WTC11 (cell line): ENCODE measurements around the gene ARHGEF28.

Source experiments
- CREB1 ChIP-seq: sonication (generic); formaldehyde crosslinking; IDR thresholded peaks from 2 replicates; pipeline ENCODE4 v1.8.0; 2023; ENCODE audit warnings: mild to moderate bottlenecking, missing genetic modification reagents
- FOXJ3 ChIP-seq: sonication (generic); formaldehyde crosslinking; IDR thresholded peaks from 2 replicates; pipeline ENCODE4 v1.9.0; 2021; ENCODE audit warnings: missing genetic modification reagents, mild to moderate bottlenecking, borderline replicate concordance
- KAT7 ChIP-seq: sonication (generic); formaldehyde crosslinking; IDR thresholded peaks from 2 replicates; pipeline ENCODE4 v1.8.1; 2023; ENCODE audit warnings: missing genetic modification reagents, mild to moderate bottlenecking, borderline replicate concordance
- MAX ChIP-seq: sonication (generic); formaldehyde crosslinking; IDR thresholded peaks from 2 replicates; pipeline ENCODE4 v1.8.0; 2022; ENCODE audit warnings: mild to moderate bottlenecking, missing genetic modification reagents
- NR3C1 ChIP-seq: sonication (generic); formaldehyde crosslinking; conservative IDR thresholded peaks from 2 replicates; pipeline ENCODE4 v1.8.1; 2023; ENCODE audit warnings: low read depth, mild to moderate bottlenecking, missing genetic modification reagents
- PRDM15 ChIP-seq: sonication (generic); formaldehyde crosslinking; IDR thresholded peaks from 2 replicates; pipeline ENCODE4 v1.8.0; 2022; ENCODE audit warnings: missing genetic modification reagents
- RELA ChIP-seq: sonication (generic); formaldehyde crosslinking; IDR thresholded peaks from 2 replicates; pipeline ENCODE4 v1.8.1; 2022; ENCODE audit warnings: missing genetic modification reagents, mild to moderate bottlenecking, borderline replicate concordance
- SOX15 ChIP-seq: fragments of 250-450 bp; sonication (Bioruptor Pico); IDR thresholded peaks from 2 replicates; pipeline ENCODE4 v1.9.0; 2021; ENCODE audit warnings: mild to moderate bottlenecking
- TP53 ChIP-seq: sonication (generic); formaldehyde crosslinking; IDR thresholded peaks from 2 replicates; pipeline ENCODE4 v1.8.1; 2023; ENCODE audit warnings: mild to moderate bottlenecking, missing genetic modification reagents
- ZNF219 ChIP-seq: sonication (generic); formaldehyde crosslinking; IDR thresholded peaks from 2 replicates; pipeline ENCODE4 v1.8.0; 2023; ENCODE audit warnings: missing genetic modification reagents, mild to moderate bottlenecking, borderline replicate concordance
- TF ChIP-seq, protein P1 (sequence below): fragments of 200-600 bp; IDR thresholded peaks from 2 replicates; pipeline ENCODE4 v1.8.0; 2022; ENCODE audit warnings: antibody characterized with exemption
- TF ChIP-seq, protein P2 (sequence below): fragments of 250-450 bp; sonication (Bioruptor Pico); IDR thresholded peaks from 2 replicates; pipeline ENCODE4 v1.9.0; 2021; ENCODE audit warnings: moderate library complexity, mild to moderate bottlenecking, inconsistent platforms, borderline replicate concordance
- TF ChIP-seq, protein P3 (sequence below): sonication (generic); formaldehyde crosslinking; IDR thresholded peaks from 2 replicates; pipeline ENCODE4 v1.8.1; 2023; ENCODE audit warnings: mild to moderate bottlenecking, missing genetic modification reagents

- TF ChIP-seq ZNF219 (CRISPR knock-in tag): no peak
- TF ChIP-seq, protein P1, sequence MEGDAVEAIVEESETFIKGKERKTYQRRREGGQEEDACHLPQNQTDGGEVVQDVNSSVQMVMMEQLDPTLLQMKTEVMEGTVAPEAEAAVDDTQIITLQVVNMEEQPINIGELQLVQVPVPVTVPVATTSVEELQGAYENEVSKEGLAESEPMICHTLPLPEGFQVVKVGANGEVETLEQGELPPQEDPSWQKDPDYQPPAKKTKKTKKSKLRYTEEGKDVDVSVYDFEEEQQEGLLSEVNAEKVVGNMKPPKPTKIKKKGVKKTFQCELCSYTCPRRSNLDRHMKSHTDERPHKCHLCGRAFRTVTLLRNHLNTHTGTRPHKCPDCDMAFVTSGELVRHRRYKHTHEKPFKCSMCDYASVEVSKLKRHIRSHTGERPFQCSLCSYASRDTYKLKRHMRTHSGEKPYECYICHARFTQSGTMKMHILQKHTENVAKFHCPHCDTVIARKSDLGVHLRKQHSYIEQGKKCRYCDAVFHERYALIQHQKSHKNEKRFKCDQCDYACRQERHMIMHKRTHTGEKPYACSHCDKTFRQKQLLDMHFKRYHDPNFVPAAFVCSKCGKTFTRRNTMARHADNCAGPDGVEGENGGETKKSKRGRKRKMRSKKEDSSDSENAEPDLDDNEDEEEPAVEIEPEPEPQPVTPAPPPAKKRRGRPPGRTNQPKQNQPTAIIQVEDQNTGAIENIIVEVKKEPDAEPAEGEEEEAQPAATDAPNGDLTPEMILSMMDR: no peak
- TF ChIP-seq FOXJ3 (CRISPR knock-in tag): no peak
- TF ChIP-seq RELA (CRISPR knock-in tag): no peak
- no peak for TF ChIP-seq SOX15 (CRISPR knock-in tag)
- no peak for TF ChIP-seq MAX (CRISPR knock-in tag)
- TF ChIP-seq CREB1 (CRISPR knock-in tag): no peak
- TF ChIP-seq KAT7 (CRISPR knock-in tag): no peak
- no peak for TF ChIP-seq NR3C1 (CRISPR knock-in tag)
- TF ChIP-seq, protein P2, sequence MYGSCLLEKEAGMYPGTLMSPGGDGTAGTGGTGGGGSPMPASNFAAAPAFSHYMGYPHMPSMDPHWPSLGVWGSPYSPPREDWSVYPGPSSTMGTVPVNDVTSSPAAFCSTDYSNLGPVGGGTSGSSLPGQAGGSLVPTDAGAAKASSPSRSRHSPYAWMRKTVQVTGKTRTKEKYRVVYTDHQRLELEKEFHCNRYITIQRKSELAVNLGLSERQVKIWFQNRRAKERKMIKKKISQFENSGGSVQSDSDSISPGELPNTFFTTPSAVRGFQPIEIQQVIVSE (CRISPR knock-in tag): no peak
- TF ChIP-seq PRDM15: no peak
- TF ChIP-seq, protein P3, sequence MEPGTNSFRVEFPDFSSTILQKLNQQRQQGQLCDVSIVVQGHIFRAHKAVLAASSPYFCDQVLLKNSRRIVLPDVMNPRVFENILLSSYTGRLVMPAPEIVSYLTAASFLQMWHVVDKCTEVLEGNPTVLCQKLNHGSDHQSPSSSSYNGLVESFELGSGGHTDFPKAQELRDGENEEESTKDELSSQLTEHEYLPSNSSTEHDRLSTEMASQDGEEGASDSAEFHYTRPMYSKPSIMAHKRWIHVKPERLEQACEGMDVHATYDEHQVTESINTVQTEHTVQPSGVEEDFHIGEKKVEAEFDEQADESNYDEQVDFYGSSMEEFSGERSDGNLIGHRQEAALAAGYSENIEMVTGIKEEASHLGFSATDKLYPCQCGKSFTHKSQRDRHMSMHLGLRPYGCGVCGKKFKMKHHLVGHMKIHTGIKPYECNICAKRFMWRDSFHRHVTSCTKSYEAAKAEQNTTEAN (CRISPR knock-in tag): no peak
- no peak for TF ChIP-seq TP53
These were observed 182.9 kb downstream of the ARHGEF28 start for GRCh38 chr5:73808911-73809310.
